ENCODE results near the gene WFDC2.

The WFDC2 gene

DNA sequence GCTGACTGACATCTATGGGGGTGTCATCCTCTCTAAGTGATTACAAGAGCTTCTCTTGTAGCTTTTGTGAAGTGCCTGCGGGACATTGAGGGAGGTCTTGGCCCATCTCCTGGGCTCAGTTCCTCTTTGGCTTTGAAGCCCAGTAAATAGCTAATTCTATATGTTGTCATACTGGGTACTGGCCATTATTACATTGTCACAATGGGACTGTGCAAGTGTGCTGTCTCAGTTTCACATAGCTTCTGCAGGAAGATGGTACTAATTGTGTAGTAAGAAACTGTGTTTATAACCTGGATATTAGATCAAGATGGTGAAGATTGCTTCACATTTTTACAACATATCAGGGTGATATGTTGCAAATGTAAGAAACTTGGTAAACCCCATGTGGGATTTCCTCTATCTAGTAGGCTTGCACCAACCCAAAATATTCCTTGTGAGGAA, 26.0 kb downstream of the WFDC2 start:
- DNase-seq (ENCODE audit: low read depth in 2 of 3, low spot score in 2 of 3), result no peak

DNA sequence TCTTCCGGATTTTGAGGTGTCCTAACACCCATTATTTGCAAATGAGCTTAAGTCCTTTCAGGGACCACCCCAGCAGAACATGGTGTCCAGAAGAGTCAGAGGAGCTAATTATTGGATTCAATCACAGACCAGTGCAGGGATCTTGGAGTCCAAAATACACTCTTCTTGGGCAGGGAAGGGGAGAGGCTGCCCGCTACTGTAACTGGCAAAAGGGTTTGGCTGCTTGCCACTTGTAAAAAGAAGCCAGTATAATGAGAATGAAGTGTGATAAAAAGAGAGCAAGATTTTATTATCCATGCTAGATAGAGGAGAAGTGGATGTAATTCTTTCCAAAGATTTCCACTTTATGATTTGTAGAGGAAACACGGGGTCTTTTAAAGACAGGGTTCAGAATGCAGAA, 26.6 kb downstream of the WFDC2 start:
- DNase-seq (ENCODE audit: low read depth in 2 of 3, low spot score in 2 of 3), result no peak

DNA sequence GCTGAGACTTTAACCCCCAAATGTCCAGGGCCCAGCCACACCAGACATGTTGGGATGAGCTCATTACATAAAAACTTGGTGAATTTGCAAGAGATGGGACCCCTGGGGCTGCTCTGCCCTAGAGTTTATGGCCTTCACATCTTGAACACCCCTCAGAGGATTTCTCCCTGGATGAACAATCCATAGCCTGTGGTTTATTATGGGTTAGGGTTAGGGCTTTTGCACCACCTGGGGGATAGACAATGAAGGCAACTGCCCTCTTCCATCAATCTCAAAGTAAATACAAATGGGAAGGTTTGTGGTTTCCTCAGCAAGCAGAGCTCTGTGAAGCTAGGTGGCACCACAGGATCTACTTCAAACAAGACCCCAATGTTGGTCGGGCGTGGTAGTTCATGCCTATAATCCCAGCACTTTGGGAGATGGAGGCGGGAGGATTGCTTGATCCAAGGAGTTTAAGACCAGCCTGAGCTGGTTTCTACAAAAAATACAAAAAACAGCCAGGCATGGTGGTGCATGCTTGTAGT, 28.5 kb downstream of the WFDC2 start:
- DNase-seq (ENCODE audit: low read depth in 2 of 3, low spot score in 2 of 3), result no peak

DNA sequence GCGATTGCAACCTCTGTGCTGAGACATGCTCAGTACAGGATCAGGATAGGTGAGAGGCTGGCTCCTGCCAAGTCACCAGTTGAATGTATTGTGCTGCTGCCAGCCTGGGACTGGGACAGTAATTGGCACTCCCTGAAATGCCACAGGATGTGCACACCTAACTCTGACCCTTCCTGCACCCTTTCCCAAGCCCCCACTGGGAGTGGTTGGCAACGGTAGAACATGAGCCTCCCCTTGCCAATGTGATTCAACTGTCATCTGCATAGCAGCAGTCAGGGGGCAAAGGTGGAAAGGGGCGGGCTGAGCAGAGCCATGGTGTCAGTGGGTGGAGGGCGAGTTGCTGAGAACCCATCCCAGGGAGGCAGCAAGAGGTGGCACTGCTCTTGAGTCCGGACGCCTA, 30.5 kb downstream of the WFDC2 start:
- no peak for DNase-seq (ENCODE audit: low read depth in 2 of 3, low spot score in 2 of 3)

DNA sequence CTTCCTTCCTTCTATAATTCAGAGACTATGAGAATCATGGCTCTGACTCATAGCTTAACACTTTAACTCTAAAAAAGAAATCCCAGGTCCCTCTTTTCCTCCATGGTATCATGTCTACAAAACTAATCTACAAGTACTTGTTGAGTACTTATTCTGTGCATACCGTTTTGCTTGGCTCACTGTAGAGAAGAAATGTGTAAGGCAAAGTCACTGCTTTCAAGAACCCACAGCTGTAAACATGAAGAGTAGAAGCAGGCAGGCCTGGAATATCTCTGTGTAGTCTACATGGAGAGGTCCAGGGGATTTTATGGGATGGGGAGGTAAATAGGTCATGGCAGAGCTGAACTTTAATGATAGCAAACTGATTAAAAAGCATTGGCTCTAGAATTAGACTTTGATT, 32.0 kb downstream of the WFDC2 start:
- DNase-seq (ENCODE audit: low read depth in 2 of 3, low spot score in 2 of 3), result no peak

DNA sequence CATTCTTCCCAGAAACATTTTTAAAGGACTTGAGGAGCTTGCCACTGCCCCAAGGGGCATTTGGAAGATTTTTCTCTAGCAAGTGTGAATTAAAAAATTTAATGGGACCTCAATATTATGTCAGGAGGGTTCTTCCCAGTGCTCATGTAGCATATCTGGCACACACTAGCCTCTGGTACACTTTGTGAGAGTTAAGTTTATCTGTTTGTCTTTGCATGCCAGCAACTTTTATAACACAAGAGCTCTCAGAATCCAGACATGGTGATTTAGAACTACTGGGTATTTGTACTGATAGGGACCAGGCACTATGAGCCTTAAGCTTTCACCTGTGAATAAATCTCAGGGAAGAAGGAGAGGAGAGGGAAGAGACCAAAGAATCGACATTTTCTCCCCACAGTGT, 33.0 kb downstream of the WFDC2 start:
- DNase-seq (ENCODE audit: low read depth in 2 of 3, low spot score in 2 of 3), result no peak

DNA sequence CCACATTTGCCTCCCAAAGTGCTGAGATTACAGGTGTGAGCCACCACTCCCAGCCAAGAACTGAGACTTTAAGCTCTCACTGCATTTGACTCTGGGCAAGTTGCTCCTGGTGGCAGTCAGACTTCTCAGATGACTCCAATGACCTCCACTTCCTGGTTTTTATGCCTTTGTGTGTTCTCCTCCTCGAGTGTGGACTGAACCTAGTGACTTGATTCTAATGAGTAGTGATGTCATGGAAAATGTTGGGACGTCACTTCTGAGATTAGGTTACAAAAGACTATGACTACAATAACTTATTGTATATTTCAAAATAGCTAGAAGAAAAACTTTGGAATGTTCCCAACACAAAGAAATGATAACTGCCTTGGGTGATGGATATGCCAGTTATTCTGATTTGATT, 33.9 kb downstream of the WFDC2 start:
- no peak for DNase-seq (ENCODE audit: low read depth in 2 of 3, low spot score in 2 of 3)

DNA sequence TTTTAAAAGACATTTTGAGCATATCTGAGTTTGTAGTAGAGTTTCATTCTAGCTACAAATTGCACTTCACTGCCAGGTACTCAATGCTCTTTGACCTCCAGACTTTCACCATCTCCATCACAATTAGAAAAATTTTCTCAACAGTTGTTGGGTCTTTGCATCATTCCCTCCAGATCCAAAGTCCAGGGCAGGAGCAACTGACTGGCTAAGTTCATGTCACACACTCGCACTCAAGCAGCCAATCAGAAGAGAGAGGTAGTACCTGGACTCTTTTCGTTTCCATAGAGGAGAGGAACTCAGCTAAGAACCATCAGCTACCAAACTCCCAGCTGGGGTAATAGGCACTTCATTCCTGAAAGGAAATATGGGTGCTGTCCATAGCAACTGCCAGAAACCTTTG, 36.8 kb downstream of the WFDC2 start:
- DNase-seq (ENCODE audit: low read depth in 2 of 3, low spot score in 2 of 3), result no peak

- no peak for DNase-seq (ENCODE audit: low read depth in 2 of 3, low spot score in 2 of 3)
These were observed 37.7 kb downstream of the WFDC2 start for GRCh38 chr20:45507011-45507820.

DNA sequence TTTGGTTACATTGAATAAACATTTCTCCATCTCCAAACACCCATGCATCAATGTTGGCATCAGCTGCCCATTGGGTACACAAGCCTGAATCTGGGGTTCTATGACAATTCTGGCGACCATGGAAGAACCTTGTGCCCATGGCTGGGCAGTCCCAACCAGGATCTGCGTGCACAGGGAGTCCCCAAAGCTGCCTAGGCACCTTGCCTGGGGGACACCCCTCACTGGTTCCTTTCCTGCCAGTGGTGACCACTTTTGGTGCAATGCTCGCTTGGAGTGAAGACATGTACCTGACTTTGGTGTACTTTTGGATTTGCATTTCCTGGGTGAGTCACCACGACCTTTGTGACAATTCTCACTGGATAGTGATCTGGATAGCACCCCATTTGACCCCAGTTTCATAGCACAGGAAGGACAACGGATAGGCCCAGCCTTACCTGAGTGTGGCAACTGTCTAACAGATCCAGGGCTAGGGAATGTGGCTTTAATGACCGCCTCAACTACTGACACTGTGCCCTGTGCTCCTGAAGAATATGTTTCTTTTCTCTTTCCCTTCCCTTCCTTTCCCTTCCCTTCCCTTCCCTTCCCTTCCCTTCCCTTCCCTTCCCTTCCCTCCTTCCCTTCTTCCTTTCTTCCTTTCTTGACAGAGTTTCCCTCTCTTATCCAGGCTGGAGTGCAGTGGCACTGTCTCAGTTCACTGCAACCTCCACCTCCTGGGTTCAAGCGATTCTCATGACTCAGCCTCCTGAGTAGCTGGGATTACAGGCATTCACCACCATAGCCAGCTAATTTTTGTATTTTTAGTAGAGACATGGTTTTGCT, 38.7 kb downstream of the WFDC2 start:
- no peak for DNase-seq (ENCODE audit: low read depth in 2 of 3, low spot score in 2 of 3)

- DNase-seq (ENCODE audit: low read depth in 2 of 3, low spot score in 2 of 3), result no peak
These were observed 39.5 kb downstream of the WFDC2 start for GRCh38 chr20:45509091-45509490.

- DNase-seq (ENCODE audit: low read depth in 2 of 3, low spot score in 2 of 3), result no peak
These were observed 40.8 kb downstream of the WFDC2 start for GRCh38 chr20:45510242-45510862.

DNA sequence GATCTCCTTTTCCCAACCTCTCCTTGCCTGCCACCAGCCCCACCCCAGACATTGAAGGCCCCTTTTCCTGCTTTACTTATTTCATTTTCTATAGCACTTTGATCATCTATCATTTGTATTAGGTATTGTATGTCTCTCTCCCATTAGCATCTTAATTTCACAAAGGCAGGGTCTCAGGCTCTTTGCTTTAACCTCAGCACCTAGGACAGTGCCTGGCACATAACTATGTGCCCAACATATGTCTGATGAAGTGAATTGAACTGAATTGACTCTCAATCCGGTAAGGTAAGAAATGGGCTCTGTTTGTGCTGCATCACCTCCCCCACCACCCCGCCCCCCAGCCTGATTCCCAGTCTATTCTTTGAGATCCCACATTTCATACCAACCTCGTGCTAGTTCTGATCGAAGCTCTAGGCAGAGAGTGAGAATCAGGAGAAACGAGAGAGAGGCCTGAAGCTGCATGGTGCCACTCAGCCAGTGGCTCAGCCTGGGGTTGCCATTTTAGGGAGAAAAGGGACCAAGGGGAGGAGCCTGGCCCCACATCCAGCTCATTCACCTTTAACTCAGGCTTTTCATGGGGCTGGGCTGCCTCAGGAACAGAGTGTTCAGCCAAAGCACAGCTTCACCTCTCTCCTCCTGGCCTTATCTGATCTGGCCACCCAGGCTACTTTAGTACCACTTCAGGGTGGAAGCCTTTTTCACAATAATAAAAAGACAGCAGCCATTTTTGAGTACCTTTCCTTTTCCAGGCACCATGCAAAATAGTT, 45.8 kb downstream of the WFDC2 start, which contains the start of gene SPINT3:
Gene SPINT3, minus strand, starts transcription at position 476 of the 767 bp plus-strand sequence. Its CDS starts 14 bp downstream, at position 462.
- DNase-seq (ENCODE audit: low read depth in 2 of 3, low spot score in 2 of 3), result no peak

DNA sequence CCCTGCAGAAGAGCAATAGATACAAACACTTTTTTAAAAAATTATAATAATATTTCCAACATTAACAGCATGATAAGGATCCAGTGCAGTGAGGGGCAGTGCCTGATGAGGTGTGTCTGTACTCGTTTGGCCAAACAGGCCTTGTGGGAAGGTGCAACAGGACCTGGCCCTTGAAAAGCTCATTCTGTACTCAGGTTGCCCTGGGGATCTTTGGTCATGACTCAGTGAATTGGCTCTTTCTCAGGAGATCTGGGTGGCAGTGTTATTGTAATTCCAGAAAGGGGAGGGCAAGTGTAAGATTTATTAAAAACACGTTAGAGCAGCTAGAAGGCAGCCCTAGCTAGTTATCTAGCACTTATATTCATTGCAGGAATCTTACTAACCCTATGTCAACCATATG, 48.7 kb downstream of the WFDC2 start:
- DNase-seq (ENCODE audit: low read depth in 2 of 3, low spot score in 2 of 3), result no peak

GRCh38 chr20:45523821-45524220, 54.3 kb downstream of the WFDC2 start:
- DNase-seq (ENCODE audit: low read depth in 2 of 3, low spot score in 2 of 3), result no peak

DNA sequence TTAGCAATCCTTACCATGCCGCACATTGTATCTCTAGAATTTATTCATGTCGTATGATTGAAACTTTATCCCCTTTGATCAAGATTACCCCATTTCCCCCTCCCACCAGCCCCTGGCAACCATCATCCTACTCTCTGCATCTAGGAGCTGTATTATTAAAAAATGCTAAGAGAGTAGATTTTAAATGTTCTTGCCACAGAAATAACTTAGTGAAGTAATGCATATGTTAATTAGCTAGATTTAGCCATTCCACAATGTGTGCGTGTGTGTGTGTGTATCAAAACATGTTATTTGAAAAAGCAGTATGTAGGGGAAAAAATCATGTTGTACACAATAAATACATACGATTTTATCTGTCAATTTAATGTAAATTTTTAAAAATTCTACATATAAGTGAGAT, 57.7 kb downstream of the WFDC2 start:
- DNase-seq (ENCODE audit: low read depth in 2 of 3, low spot score in 2 of 3), result no peak

Measured in activated CD8-positive, alpha-beta memory T cell treated with anti-CD3 and anti-CD28 coated beads for 48 hours (primary cell).